ENCODE data around the gene IFITM10. TPM values are rescaled to one million over a fixed set of nuclear protein-coding genes. Genes with fewer than 3 reads are reported as not detected.

Gene IFITM10
- total and polyA plus RNA-seq, 2 donors (not counting 1 experiment from before 2014, with no cell fraction given): 0.15 to 0.50 TPM

DNA sequence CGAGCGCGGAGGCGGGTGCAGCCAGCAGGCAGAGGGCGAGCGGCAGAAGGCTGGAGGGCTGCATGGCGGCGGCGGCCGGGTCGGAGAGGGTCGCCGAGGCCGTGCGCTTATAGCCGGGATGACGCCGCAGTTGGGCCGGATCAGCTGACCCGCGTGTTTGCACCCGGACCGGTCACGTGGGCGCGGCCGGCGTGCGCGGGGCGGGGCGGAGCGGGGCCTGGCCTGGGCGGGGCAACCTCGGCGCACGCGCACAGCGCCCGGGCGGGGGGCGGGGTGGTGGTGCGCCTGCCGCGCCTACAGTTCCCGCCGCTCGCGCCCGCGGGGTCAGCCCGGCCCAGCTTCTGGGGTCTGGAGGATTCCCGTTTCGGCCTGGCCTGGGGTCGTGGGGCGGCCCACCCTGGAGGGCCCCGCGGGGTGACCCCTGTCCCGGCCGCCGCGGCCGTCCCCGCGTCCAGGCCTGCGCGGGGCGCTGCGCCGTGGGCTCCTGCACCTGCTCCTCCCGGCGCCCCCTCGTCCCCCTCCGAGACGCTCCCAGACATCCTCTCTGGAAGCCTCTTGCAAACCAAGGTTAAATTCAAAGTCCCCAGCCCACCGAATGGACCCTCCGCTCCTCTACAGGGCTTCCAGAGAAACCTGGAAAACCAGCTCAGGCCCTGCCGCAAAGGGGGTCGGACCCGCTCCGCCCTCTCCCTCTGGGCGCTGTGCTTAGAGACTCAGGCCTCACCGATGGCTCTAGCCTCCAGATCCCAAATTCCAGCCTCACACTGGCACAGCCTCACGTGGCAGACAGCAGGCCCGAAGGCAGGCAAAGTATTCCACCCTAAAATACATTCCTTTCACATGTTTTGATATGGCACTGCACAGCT is 13.6 kb upstream of the IFITM10 start, which contains the start of gene CTSD:
TSS of gene CTSD (minus strand) at position 132 of the 866 bp plus-strand sequence. CDS start at position 64, 68 bp downstream.
- H3K9ac ChIP-seq (ENCODE audit: insufficient read depth, low read length): peak within 1 kb of the TSS; percentile 56
- peak within 1 kb of the TSS; percentile 52 for H3K27ac ChIP-seq (ENCODE audit: insufficient read depth, low read length)
- H4K20me1 ChIP-seq (ENCODE audit: control insufficient read depth, extremely low read depth, insufficient read depth, low read length): no peaks in the 10 kb centered on the region
- H3K4me2 ChIP-seq (ENCODE audit: extremely low read depth, insufficient read depth, low read length): peak within 1 kb of the TSS; percentile 96
- TF ChIP-seq EZH2 (IDR thresholded peaks at IDR 0.05; ENCODE audit: low read length, missing control alignments) (no peak), CTCF (conservative IDR thresholded peaks at IDR 0.05 in 1 of 2, IDR thresholded peaks at IDR 0.05 in 1 of 2; ENCODE audit: low read depth in 1 of 2, low read length in 2 of 2) (no peak)
- peaks cover 30% of the 10 kb centered on the region for H3K4me1 ChIP-seq (ENCODE audit: control insufficient read depth, extremely low read depth, insufficient read depth, low read length)
- DNase-seq (ENCODE audit: low read depth in 2 of 2): peak; percentile 70 to 77
- H3K9me3 ChIP-seq (ENCODE audit: control insufficient read depth, insufficient read depth, low read depth, low read length): no peaks in the 10 kb centered on the region
- H2AFZ ChIP-seq (ENCODE audit: low read length): peak within 1 kb of the TSS; percentile 39
- no peaks in the 10 kb centered on the region for H3K27me3 ChIP-seq (ENCODE audit: control insufficient read depth, insufficient read depth, low read length)
- H3K36me3 ChIP-seq (ENCODE audit: control insufficient read depth, insufficient read depth, low read length): peaks cover 6% of the 10 kb centered on the region
- H3K79me2 ChIP-seq (ENCODE audit: control insufficient read depth, insufficient read depth, low read length): peaks cover 12% of the 10 kb centered on the region
- peak within 1 kb of the TSS; percentile 69 to 92 (median 79) for H3K4me3 ChIP-seq (replicated peaks in 1 of 4; ENCODE audit: control extremely low read depth in 1 of 4, insufficient read depth in 1 of 4, low read depth in 3 of 4, low read length in 4 of 4)

DNA sequence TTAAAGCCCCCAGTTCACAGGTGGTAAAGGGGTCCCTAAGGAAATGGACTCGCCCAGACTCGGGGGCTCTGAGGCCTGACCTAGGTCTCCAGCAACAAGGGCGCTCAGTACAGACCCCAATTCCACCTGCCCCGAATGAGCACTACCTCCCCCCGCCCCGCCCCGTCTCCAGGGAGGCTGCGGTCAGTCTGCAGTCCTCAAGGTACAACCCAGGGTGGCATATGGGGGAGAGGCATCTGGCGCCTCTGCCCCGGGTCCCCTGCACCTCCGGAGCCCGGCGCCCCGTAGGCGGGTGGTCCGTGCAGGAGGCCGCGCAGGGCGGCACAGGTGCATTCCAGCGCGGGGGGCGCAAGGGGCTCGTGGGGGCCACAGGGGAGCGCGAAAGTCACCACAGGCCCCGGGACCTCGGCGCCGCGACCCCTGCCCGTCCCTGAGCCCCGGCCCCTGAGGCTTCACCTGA is 13.0 kb upstream of the IFITM10 start:
- Histone ChIP-seq H3K9ac (ENCODE audit: insufficient read depth, low read length) (peak overlapping the region; percentile 56), H4K20me1 (ENCODE audit: control insufficient read depth, extremely low read depth, insufficient read depth, low read length) (no peaks in the 10 kb centered on the region), H3K4me3 (replicated peaks in 1 of 4; ENCODE audit: control extremely low read depth in 1 of 4, insufficient read depth in 1 of 4, low read depth in 3 of 4, low read length in 4 of 4) (peak overlapping the region; percentile 69 to 92 (median 79)), H3K9me3 (ENCODE audit: control insufficient read depth, insufficient read depth, low read depth, low read length) (no peaks in the 10 kb centered on the region), H2AFZ (ENCODE audit: low read length) (no peak overlapping the region), H3K27ac (ENCODE audit: insufficient read depth, low read length) (peak overlapping the region; percentile 52), H3K4me2 (ENCODE audit: extremely low read depth, insufficient read depth, low read length) (peak overlapping the region; percentile 96), H3K79me2 (ENCODE audit: control insufficient read depth, insufficient read depth, low read length) (peaks cover 12% of the 10 kb centered on the region), H3K4me1 (ENCODE audit: control insufficient read depth, extremely low read depth, insufficient read depth, low read length) (peaks cover 27% of the 10 kb centered on the region), H3K36me3 (ENCODE audit: control insufficient read depth, insufficient read depth, low read length) (peaks cover 6% of the 10 kb centered on the region), H3K27me3 (ENCODE audit: control insufficient read depth, insufficient read depth, low read length) (no peaks in the 10 kb centered on the region)
- no peak for DNase-seq (ENCODE audit: low read depth in 2 of 2)
- no peak for TF ChIP-seq EZH2 (IDR thresholded peaks at IDR 0.05; ENCODE audit: low read length, missing control alignments)

- Histone ChIP-seq H3K27ac (ENCODE audit: insufficient read depth, low read length) (peak overlapping the region; percentile 52), H3K4me1 (ENCODE audit: control insufficient read depth, extremely low read depth, insufficient read depth, low read length) (peaks cover 29% of the 10 kb centered on the region), H3K4me3 (replicated peaks in 1 of 4; ENCODE audit: control extremely low read depth in 1 of 4, insufficient read depth in 1 of 4, low read depth in 3 of 4, low read length in 4 of 4) (peak overlapping the region; percentile 69 to 92 (median 79)), H3K27me3 (ENCODE audit: control insufficient read depth, insufficient read depth, low read length) (no peaks in the 10 kb centered on the region), H2AFZ (ENCODE audit: low read length) (no peak overlapping the region), H3K9ac (ENCODE audit: insufficient read depth, low read length) (peak overlapping the region; percentile 56), H3K9me3 (ENCODE audit: control insufficient read depth, insufficient read depth, low read depth, low read length) (no peaks in the 10 kb centered on the region), H3K4me2 (ENCODE audit: extremely low read depth, insufficient read depth, low read length) (peak overlapping the region; percentile 96), H4K20me1 (ENCODE audit: control insufficient read depth, extremely low read depth, insufficient read depth, low read length) (no peaks in the 10 kb centered on the region), H3K79me2 (ENCODE audit: control insufficient read depth, insufficient read depth, low read length) (peaks cover 12% of the 10 kb centered on the region), H3K36me3 (ENCODE audit: control insufficient read depth, insufficient read depth, low read length) (peaks cover 6% of the 10 kb centered on the region)
- TF ChIP-seq EZH2 (IDR thresholded peaks at IDR 0.05; ENCODE audit: low read length, missing control alignments): no peak
- no peak for TF ChIP-seq CTCF (conservative IDR thresholded peaks at IDR 0.05 in 1 of 2, IDR thresholded peaks at IDR 0.05 in 1 of 2; ENCODE audit: low read depth in 1 of 2, low read length in 2 of 2)
- DNase-seq (ENCODE audit: low read depth in 2 of 2): peak in 1 of 2 donors; percentile 26
Measured at GRCh38 chr11:1762537-1763302, 12.3 kb upstream of the IFITM10 start.

Data from fibroblast of lung (primary cell).